H1 (cell line): ENCODE results near the gene CXCL12. TPM values are rescaled to one million over a fixed set of nuclear protein-coding genes. Genes with fewer than 3 reads are reported as not detected.

Experiments used
- CEBPB ChIP-seq: IDR thresholded peaks from 2 replicates; pipeline ENCODE4 v1.6.1; 2012; ENCODE audit warnings: low read depth, low read length
- RBBP5 ChIP-seq: IDR thresholded peaks from 2 replicates; pipeline ENCODE4 v1.7.1; 2012; ENCODE audit warnings: low read depth, mild to moderate bottlenecking, inconsistent platforms, low read length, moderate library complexity, borderline replicate concordance
- TEAD4 ChIP-seq: IDR thresholded peaks from 2 replicates; pipeline ENCODE4 v1.6.1; 2012; ENCODE audit warnings: low read depth, low read length, inconsistent platforms, mixed read lengths
- YY1 ChIP-seq: IDR thresholded peaks from 2 replicates; pipeline ENCODE4 v1.6.1; 2011; ENCODE audit warnings: low read depth, mild to moderate bottlenecking, low read length
- polyA plus RNA-seq, 7 experiments: library from polyadenylated mRNA; depleted of rRNA in 3 of 7; stranded (reverse) in 5 of 7; unstranded in 2 of 7; fragments of >200 nt in 5 of 7; fragments of 200-250 nt in 2 of 7; gene quantifications; 1 replicate in 5 of 7; 2 replicates in 1 of 7; 4 replicates in 1 of 7; pipeline versions ENCODE4 v1.2.1 to v1.2.3, GENCODE V29; 2011 to 2013; ENCODE audit warnings: missing spikeins in 2 of 7, mixed read lengths in 2 of 7
- total RNA-seq: library from RNA; stranded (reverse); fragmentation: NEBNext Ultra II Directional; extraction: Animal tissue kit (Norgen Biotek cat#: 25700); gene quantifications from 2 replicates; pipeline ENCODE4 v1.2.1, GENCODE V29; 2021

CXCL12 gene
- total and polyA plus RNA-seq, 2 of the 8 experiments (the other 6 are each of a cell fraction or from before 2014, with no cell fraction given) = 51.4 to 53.8 TPM

- TF ChIP-seq TEAD4 (no peak), RBBP5 (no peak), CEBPB (no peak), YY1 (no peak)
These were observed 4.7 kb upstream of the CXCL12 start (continued) for GRCh38 chr10:44389556-44389955.
